Hematopoietic multipotent progenitor cell treated with erythropoietin and hydrocortisone succinate and interleukin-3 and kit ligand, for 6 days (in vitro differentiated cells): ENCODE data around the gene SULT1B1.

Source experiments
- DNase-seq: peaks from one replicate; pipeline ENCODE4 v3.0.0-alpha.2; 2015

The SULT1B1 gene

GRCh38 chr4:69684804-69685203, 75.6 kb downstream of the SULT1B1 start:
- no peak for DNase-seq
